Measurements from ENCODE around the gene PER2.

Gene PER2

DNA sequence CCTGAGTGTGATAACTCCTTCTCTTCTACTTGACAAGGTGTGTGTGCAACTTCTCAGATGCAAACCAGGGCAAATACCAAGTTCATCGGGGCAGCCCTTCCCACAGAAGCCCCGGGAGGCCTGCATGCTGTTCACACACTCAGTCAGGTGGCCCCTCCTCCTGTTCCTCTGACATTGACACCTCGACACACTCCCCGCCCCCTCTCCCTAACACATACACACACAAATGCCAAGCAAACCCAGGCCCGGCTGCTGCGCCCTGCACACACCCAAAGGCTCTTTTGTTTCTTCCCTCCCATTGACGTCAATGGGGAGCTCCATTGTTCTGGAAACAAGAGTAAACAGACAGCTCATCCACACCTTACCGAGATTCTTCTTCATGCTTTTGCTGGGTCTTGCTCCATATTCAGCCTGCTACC is 1.7 kb upstream of the PER2 start:
- Histone ChIP-seq H3K4me3 (replicated peaks; ENCODE audit: insufficient read depth, low read length) (no peak overlapping the region), H3K27me3 (ENCODE audit: insufficient read depth, poor library complexity, severe bottlenecking) (no peaks in the 10 kb centered on the region), H3K27ac (replicated peaks) (no peak overlapping the region)
- no peak for DNase-seq (ENCODE audit: low read depth in 1 of 2, low spot score in 1 of 2)
- TF ChIP-seq, protein P1, sequence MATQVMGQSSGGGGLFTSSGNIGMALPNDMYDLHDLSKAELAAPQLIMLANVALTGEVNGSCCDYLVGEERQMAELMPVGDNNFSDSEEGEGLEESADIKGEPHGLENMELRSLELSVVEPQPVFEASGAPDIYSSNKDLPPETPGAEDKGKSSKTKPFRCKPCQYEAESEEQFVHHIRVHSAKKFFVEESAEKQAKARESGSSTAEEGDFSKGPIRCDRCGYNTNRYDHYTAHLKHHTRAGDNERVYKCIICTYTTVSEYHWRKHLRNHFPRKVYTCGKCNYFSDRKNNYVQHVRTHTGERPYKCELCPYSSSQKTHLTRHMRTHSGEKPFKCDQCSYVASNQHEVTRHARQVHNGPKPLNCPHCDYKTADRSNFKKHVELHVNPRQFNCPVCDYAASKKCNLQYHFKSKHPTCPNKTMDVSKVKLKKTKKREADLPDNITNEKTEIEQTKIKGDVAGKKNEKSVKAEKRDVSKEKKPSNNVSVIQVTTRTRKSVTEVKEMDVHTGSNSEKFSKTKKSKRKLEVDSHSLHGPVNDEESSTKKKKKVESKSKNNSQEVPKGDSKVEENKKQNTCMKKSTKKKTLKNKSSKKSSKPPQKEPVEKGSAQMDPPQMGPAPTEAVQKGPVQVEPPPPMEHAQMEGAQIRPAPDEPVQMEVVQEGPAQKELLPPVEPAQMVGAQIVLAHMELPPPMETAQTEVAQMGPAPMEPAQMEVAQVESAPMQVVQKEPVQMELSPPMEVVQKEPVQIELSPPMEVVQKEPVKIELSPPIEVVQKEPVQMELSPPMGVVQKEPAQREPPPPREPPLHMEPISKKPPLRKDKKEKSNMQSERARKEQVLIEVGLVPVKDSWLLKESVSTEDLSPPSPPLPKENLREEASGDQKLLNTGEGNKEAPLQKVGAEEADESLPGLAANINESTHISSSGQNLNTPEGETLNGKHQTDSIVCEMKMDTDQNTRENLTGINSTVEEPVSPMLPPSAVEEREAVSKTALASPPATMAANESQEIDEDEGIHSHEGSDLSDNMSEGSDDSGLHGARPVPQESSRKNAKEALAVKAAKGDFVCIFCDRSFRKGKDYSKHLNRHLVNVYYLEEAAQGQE (IDR thresholded peaks at IDR 0.05; ENCODE audit: insufficient replicate concordance, low read depth), result no peak
- TF ChIP-seq, protein P2, sequence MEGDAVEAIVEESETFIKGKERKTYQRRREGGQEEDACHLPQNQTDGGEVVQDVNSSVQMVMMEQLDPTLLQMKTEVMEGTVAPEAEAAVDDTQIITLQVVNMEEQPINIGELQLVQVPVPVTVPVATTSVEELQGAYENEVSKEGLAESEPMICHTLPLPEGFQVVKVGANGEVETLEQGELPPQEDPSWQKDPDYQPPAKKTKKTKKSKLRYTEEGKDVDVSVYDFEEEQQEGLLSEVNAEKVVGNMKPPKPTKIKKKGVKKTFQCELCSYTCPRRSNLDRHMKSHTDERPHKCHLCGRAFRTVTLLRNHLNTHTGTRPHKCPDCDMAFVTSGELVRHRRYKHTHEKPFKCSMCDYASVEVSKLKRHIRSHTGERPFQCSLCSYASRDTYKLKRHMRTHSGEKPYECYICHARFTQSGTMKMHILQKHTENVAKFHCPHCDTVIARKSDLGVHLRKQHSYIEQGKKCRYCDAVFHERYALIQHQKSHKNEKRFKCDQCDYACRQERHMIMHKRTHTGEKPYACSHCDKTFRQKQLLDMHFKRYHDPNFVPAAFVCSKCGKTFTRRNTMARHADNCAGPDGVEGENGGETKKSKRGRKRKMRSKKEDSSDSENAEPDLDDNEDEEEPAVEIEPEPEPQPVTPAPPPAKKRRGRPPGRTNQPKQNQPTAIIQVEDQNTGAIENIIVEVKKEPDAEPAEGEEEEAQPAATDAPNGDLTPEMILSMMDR (IDR thresholded peaks at IDR 0.05; ENCODE audit: insufficient read depth, low read length), result no peak
- TF ChIP-seq GABPA (IDR thresholded peaks at IDR 0.05; ENCODE audit: low read depth) (no peak), POLR2AphosphoS5 (IDR thresholded peaks at IDR 0.05; ENCODE audit: low read depth) (no peak), SPI1 (IDR thresholded peaks at IDR 0.05; ENCODE audit: borderline replicate concordance, low read depth) (no peak)

DNA sequence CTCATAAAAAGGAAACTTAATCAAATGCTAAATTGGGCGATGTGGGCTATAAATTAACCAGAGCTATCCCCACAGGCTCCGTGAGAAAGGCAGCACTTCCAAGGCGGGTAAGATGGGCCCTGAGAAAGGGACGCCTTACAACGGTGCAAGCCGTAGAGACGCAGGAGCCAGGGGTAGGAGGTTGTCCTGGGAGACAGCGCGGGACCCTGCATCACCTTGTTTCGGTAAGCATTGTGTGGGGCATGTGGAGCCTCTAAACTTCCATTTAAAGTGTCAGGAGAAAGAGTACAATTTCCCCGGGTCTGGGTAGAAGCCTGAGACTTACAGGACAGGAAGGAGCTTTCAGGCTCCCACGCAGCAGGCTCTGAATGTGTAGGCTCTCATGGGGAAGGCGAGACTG is 1.2 kb upstream of the PER2 start:
- TF ChIP-seq SPI1 (IDR thresholded peaks at IDR 0.05; ENCODE audit: borderline replicate concordance, low read depth) (no peak), POLR2AphosphoS5 (IDR thresholded peaks at IDR 0.05; ENCODE audit: low read depth) (no peak)
- TF ChIP-seq, protein P1 (IDR thresholded peaks at IDR 0.05; ENCODE audit: insufficient replicate concordance, low read depth), result no peak
- TF ChIP-seq, protein P2 (IDR thresholded peaks at IDR 0.05; ENCODE audit: insufficient read depth, low read length), result no peak
- H3K27me3 ChIP-seq (ENCODE audit: insufficient read depth, poor library complexity, severe bottlenecking), result no peaks in the 10 kb centered on the region
- peak overlapping the region; percentile 81 for H3K27ac ChIP-seq (replicated peaks)
- DNase-seq (ENCODE audit: low read depth in 1 of 2, low spot score in 1 of 2), result no peak
- H3K4me3 ChIP-seq (replicated peaks; ENCODE audit: insufficient read depth, low read length), result peak overlapping the region; percentile 94

DNA sequence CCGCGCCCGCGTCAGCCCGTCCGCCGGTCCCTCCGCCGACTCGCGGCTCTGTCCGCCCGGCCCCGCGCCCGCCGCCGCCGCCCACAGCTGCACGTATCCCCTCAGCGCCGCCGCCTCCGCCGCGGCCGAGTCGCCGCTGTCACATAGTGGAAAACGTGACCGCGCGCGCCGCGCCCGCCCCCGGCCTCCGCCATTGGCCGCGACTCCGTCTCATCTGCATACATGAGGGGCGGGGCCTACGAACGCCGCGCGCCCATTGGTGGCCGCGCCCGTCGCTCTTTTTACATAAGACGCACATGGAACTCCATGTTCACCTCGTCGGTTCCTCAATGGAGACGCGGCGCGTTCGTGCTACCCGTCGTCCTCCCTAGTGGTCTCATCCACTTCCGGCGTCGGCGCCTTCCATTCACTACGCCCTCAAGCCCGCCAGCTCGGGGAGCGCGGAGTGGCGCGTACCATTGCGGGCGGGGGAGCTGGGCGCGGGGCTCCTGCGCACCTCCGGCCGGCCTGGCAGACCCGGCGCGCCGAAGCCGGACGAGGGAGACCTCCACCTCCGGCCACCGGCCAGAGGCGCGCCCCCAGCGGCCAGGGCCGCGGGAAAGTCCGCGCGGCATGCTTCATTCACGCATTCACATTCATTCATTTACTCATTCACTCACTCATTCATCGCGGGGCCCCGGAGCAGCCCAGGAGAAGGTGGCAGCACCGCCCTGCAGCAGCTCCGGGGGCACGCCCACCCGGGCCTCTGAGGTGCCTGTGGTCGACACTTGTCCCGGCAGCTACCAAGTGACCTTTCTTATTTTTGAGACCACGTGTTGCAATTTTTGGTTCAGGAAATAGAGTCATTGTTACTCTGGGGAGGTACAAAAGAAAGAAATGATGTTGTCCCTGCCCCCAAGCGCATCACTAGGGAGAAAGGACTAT is 502 bp upstream of the PER2 start:
- TF ChIP-seq POLR2AphosphoS5 (IDR thresholded peaks at IDR 0.05; ENCODE audit: low read depth), result no peak
- TF ChIP-seq GABPA (IDR thresholded peaks at IDR 0.05; ENCODE audit: low read depth), result 0 out of 2 replicates have a peak, but pooled peaks have one; percentile 14
- TF ChIP-seq, protein P2 (IDR thresholded peaks at IDR 0.05; ENCODE audit: insufficient read depth, low read length), result no peak
- peak; percentile 7; the same call in 1 of the 2 replicates for TF ChIP-seq SPI1 (IDR thresholded peaks at IDR 0.05; ENCODE audit: borderline replicate concordance, low read depth)
- no peaks in the 10 kb centered on the region for H3K27me3 ChIP-seq (ENCODE audit: insufficient read depth, poor library complexity, severe bottlenecking)
- H3K4me3 ChIP-seq (replicated peaks; ENCODE audit: insufficient read depth, low read length), result peak overlapping the region; percentile 94
- peak; percentile 98 to 99 for DNase-seq (ENCODE audit: low read depth in 1 of 2, low spot score in 1 of 2)
- H3K27ac ChIP-seq (replicated peaks), result peak overlapping the region; percentile 81

Data from HL-60 (cell line).